ENCODE measurements around the gene NAIF1.

GRCh38 chr9:128021098-128021497 lies 46.0 kb downstream of the NAIF1 start:
- TF ChIP-seq CTCF (IDR thresholded peaks at IDR 0.05), result no peak
- no peak for TF ChIP-seq EP300 (IDR thresholded peaks at IDR 0.05)
